Effector memory CD4-positive, alpha-beta T cell (primary cell): ENCODE measurements around the gene CCDC188.
"Not testable (repeated sequence)": the region's sequence is repeated elsewhere in the genome, so short reads cannot be mapped to it uniquely, and the experiment has no call there.

ENCODE experiments used
- DNase-seq, 3 donors: peaks; one replicate each; pipeline ENCODE4 v3.0.0-alpha.2; 2020
- H3K27ac ChIP-seq: 2 replicates; pipeline ENCODE4 v1.7.0; 2013; ENCODE audit warnings: mild to moderate bottlenecking, low read length, moderate library complexity; ENCODE audit not compliant: insufficient read depth, poor library complexity, severe bottlenecking
- H3K27me3 ChIP-seq: replicated peaks from 2 replicates; pipeline ENCODE4 v1.7.0; 2013; ENCODE audit warnings: mild to moderate bottlenecking, low read length; ENCODE audit not compliant: insufficient read depth, control insufficient read depth, poor library complexity, severe bottlenecking
- H3K36me3 ChIP-seq: 2 replicates; pipeline ENCODE4 v1.7.0; 2013; ENCODE audit warnings: mild to moderate bottlenecking, low read length, moderate library complexity; ENCODE audit not compliant: control insufficient read depth, insufficient read depth
- H3K4me1 ChIP-seq: 2 replicates; pipeline ENCODE4 v1.7.0; 2013; ENCODE audit warnings: low read length, mild to moderate bottlenecking; ENCODE audit not compliant: control insufficient read depth, insufficient read depth, poor library complexity, severe bottlenecking
- H3K4me3 ChIP-seq: 2 replicates; pipeline ENCODE4 v1.7.0; 2013; ENCODE audit warnings: low read length, low read depth, mild to moderate bottlenecking; ENCODE audit not compliant: insufficient read depth, poor library complexity, severe bottlenecking
- H3K9me3 ChIP-seq: 2 replicates; pipeline ENCODE4 v1.7.0; 2013; ENCODE audit warnings: mild to moderate bottlenecking, low read length, moderate library complexity; ENCODE audit not compliant: control insufficient read depth

The CCDC188 gene

GRCh38 chr22:20170170-20170569 lies 19.3 kb upstream of the CCDC188 start:
- Histone ChIP-seq H3K9me3 (no peaks in the 10 kb centered on the region), H3K27me3 (no peaks in the 10 kb centered on the region), H3K27ac (no peak overlapping the region), H3K4me1 (no peaks in the 10 kb centered on the region), H3K4me3 (no peak overlapping the region), H3K36me3 (no peaks in the 10 kb centered on the region)
- DNase-seq = no peak

- no peaks in the 10 kb centered on the region for H3K27me3 ChIP-seq
- no peaks in the 10 kb centered on the region for H3K9me3 ChIP-seq
Measured at GRCh38 chr22:20169253-20169822, 18.5 kb upstream of the CCDC188 start.

DNA sequence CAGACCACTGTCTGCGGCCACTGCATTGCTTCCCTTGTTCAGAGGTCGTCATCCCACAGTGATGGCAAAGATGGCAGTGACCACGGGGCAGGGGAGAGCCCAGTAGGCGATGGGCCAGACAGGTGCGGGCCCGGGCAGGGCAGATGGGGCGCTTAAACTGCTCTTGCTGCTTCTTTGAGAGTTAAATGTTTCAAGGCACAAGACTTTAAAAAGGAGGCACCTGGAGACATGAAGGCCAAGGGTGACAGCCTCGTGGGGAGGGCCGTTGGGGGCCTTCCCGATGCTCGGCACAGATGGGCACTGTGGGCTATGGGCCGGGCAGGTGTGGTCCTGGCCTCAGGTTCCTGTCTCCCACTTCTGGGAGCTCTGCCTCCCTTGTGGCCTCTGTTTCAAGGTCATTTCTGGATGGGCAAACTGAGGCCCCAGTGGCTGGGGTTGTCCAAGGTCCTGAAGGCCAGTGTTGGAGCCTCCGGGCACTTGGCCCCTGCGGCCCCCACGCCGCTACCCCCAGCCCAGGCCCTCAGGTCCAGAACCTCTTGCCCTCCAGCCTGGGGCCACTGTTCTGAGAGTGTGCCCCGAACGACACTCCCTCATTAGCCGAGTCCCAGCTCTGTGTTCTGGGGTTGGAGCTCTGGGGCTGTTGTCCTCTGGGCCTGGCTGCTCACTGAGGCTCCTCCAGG lies 16.9 kb upstream of the CCDC188 start:
- Histone ChIP-seq H3K36me3 (no peaks in the 10 kb centered on the region), H3K27me3 (no peaks in the 10 kb centered on the region), H3K9me3 (no peaks in the 10 kb centered on the region), H3K27ac (no peak overlapping the region), H3K4me1 (no peaks in the 10 kb centered on the region), H3K4me3 (no peak overlapping the region)
- no peak for DNase-seq

More at GRCh38 chr22:20169253-20169822, 18.5 kb upstream of the CCDC188 start:
- Histone ChIP-seq H3K4me1 (no peaks in the 10 kb centered on the region), H3K36me3 (no peaks in the 10 kb centered on the region), H3K4me3 (no peak overlapping the region), H3K27ac (no peak overlapping the region)
- DNase-seq = no peak

GRCh38 chr22:20166703-20167102 lies 15.8 kb upstream of the CCDC188 start:
- Histone ChIP-seq H3K27ac (no peak overlapping the region), H3K9me3 (no peaks in the 10 kb centered on the region)
- no peak for DNase-seq

GRCh38 chr22:20165913-20166312 lies 15.1 kb upstream of the CCDC188 start:
- no peaks in the 10 kb centered on the region for H3K27me3 ChIP-seq
- no peaks in the 10 kb centered on the region for H3K9me3 ChIP-seq
- H3K4me3 ChIP-seq = no peak overlapping the region
- H3K4me1 ChIP-seq = no peaks in the 10 kb centered on the region
- H3K36me3 ChIP-seq = no peaks in the 10 kb centered on the region
- H3K27ac ChIP-seq = no peak overlapping the region
- no peak for DNase-seq

More at GRCh38 chr22:20166703-20167102, 15.8 kb upstream of the CCDC188 start:
- Histone ChIP-seq H3K4me3 (no peak overlapping the region), H3K36me3 (no peaks in the 10 kb centered on the region), H3K4me1 (no peaks in the 10 kb centered on the region), H3K27me3 (no peaks in the 10 kb centered on the region)

- no peaks in the 10 kb centered on the region for H3K9me3 ChIP-seq
- no peaks in the 10 kb centered on the region for H3K36me3 ChIP-seq
- no peak for DNase-seq
- no peaks in the 10 kb centered on the region for H3K27me3 ChIP-seq
- H3K4me1 ChIP-seq = no peaks in the 10 kb centered on the region
- H3K27ac ChIP-seq = no peak overlapping the region
- H3K4me3 ChIP-seq = no peak overlapping the region
Measured at GRCh38 chr22:20165421-20165820, 14.6 kb upstream of the CCDC188 start.

- H3K36me3 ChIP-seq = no peaks in the 10 kb centered on the region
Measured at GRCh38 chr22:20164863-20165262, 14.0 kb upstream of the CCDC188 start.

DNA sequence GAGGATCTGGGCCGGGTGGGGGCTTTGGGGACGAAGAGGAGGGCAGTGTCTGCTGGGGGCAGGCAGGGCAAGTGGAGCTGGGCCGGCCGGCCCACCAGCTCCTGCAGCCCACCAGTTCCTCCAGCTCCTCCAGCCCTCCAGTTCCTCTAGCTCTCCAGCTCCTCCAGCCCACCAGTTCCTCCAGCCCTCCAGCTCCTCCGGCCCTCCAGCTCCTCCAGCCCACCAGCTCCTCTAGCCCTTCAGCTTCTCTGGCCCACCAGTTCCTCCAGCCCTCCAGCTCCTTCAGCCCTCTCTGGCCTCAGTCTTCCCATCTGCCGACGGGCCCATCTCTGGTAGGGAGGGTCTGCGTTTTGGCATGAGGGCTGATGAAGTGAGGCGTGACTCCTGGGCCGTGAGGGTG lies 9.2 kb upstream of the CCDC188 start:
- no peak for DNase-seq
- H3K4me3 ChIP-seq = no peak overlapping the region
- H3K4me1 ChIP-seq = peaks cover 4% of the 10 kb centered on the region
- H3K27me3 ChIP-seq = no peaks in the 10 kb centered on the region
- no peak overlapping the region for H3K27ac ChIP-seq
- no peaks in the 10 kb centered on the region for H3K9me3 ChIP-seq
- no peaks in the 10 kb centered on the region for H3K36me3 ChIP-seq

More at GRCh38 chr22:20164863-20165262, 14.0 kb upstream of the CCDC188 start:
- H3K4me3 ChIP-seq = no peak overlapping the region
- H3K27me3 ChIP-seq = no peaks in the 10 kb centered on the region
- no peaks in the 10 kb centered on the region for H3K9me3 ChIP-seq
- no peak overlapping the region for H3K27ac ChIP-seq
- no peak for DNase-seq
- no peaks in the 10 kb centered on the region for H3K4me1 ChIP-seq

DNA sequence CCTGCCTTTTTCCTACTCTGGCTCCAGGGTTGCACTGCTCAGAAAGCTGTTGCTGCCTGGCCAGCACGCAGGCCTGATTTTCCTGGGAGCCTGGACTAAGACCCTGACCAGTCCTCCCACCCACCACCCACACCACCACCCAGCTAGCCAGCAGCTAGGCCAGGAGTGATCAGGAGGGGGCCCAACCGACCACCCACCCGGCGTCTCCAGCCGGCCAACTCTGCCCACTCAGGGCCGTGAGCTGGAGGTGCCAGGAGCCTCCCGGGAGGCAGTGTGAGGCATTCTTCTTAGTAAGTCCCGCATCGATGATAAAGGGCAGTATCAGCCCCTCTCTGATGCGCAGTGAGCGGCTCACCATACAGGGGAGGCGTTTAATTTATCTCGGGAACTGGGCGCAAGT lies 8.7 kb upstream of the CCDC188 start:
- H3K36me3 ChIP-seq, H3K4me3 ChIP-seq, H3K9me3 ChIP-seq, H3K4me1 ChIP-seq, H3K27ac ChIP-seq, DNase-seq, H3K27me3 ChIP-seq: not testable (repeated sequence)

DNA sequence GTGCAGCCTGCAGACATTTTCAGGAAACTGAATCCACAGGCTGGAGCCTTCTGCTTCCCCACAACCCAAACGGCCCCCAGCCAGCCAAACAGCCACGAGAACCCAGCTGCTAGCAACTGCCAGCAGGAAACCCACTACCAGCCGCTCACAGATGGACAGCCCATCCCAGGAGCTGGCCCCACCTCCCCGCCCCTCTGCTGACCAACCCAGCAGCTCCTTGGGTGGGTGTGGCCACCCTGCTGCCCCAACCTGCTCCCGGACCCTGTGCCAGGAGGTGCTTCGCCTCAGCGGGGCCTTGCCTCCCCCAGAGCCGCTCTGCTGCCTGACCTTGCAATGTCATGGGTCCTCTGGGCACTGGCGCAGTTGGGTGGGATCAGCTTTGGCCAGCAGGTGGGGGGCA lies 8.2 kb upstream of the CCDC188 start:
- H3K27ac ChIP-seq = no peak overlapping the region
- no peaks in the 10 kb centered on the region for H3K9me3 ChIP-seq
- no peak for DNase-seq
- H3K36me3 ChIP-seq = no peaks in the 10 kb centered on the region
- H3K4me3 ChIP-seq = no peak overlapping the region
- no peaks in the 10 kb centered on the region for H3K27me3 ChIP-seq
- peaks cover 4% of the 10 kb centered on the region for H3K4me1 ChIP-seq
